SK-N-SH (cell line): ENCODE data around the gene ZNHIT2. TPM values are rescaled to one million over a fixed set of nuclear protein-coding genes. Genes with fewer than 3 reads are reported as not detected.

ENCODE experiments used
- CTCF ChIA-PET: fragments of 300-600, 350-600 bp; formaldehyde crosslinking; extraction: SDS; loops from one replicate; lab custom pipeline; 2021; lab: Yijun Ruan, JAX
- POLR2A ChIA-PET: fragments of 350-600 bp; sonication (Branson Sonifier 250); formaldehyde crosslinking; extraction: SDS; loops from one replicate; lab custom pipeline; 2020; ENCODE audit warnings: antibody characterized with exemption, inconsistent platforms; lab: Yijun Ruan, JAX
- DNase-seq: peaks from one replicate; pipeline ENCODE4 v3.0.0; 2012
- H2AFZ ChIP-seq: fragments of 200-600 bp; sonication (generic); 2 replicates; pipeline ENCODE4 v1.8.1; 2016; ENCODE audit warnings: antibody characterized with exemption, mild to moderate bottlenecking, low read depth
- H3F3A ChIP-seq: fragments of 200-600 bp; sonication (generic); replicated peaks from 2 replicates; pipeline ENCODE3; 2016; ENCODE audit warnings: antibody characterized with exemption, mild to moderate bottlenecking; ENCODE audit not compliant: insufficient read depth
- H3K27ac ChIP-seq, 2 experiments: fragments of 200-500 bp in 1 of 2; fragments of 200-600 bp in 1 of 2; sonication (Bioruptor generic) in 1 of 2; sonication (generic), shearing (Covaris generic) in 1 of 2; 2 replicates each; pipeline versions ENCODE4 v1.5.1 to v1.6.1; 2014 to 2016; ENCODE audit warnings: low read depth in 2 of 2, inconsistent platforms in 1 of 2, low read length in 1 of 2, mild to moderate bottlenecking in 1 of 2, mixed read lengths in 1 of 2
- H3K27me3 ChIP-seq: fragments of 200-600 bp; sonication (generic), shearing (Covaris generic); 2 replicates; pipeline ENCODE4 v1.6.1; 2016; ENCODE audit warnings: mixed run types; ENCODE audit not compliant: insufficient read depth
- H3K36me3 ChIP-seq, 2 experiments: fragments of 200-500 bp in 1 of 2; fragments of 200-600 bp in 1 of 2; sonication (Bioruptor generic) in 1 of 2; sonication (generic) in 1 of 2; replicated peaks in 1 of 2; 2 replicates each; pipeline versions ENCODE3 to v1.5.1; 2014 to 2016; ENCODE audit warnings: low read length in 1 of 2, mild to moderate bottlenecking in 1 of 2; ENCODE audit not compliant: insufficient read depth in 2 of 2, control insufficient read depth in 1 of 2
- H3K4me1 ChIP-seq, 2 experiments: fragments of 200-500 bp in 1 of 2; fragments of 200-600 bp in 1 of 2; sonication (Bioruptor generic) in 1 of 2; sonication (generic), shearing (Covaris generic) in 1 of 2; 2 replicates each; pipeline versions ENCODE4 v1.5.1 to v1.6.1; 2014 to 2016; ENCODE audit warnings: low read depth in 1 of 2, low read length in 1 of 2, mixed run types in 1 of 2; ENCODE audit not compliant: insufficient read depth in 2 of 2, control insufficient read depth in 1 of 2
- H3K4me2 ChIP-seq: fragments of 200-600 bp; sonication (generic), shearing (Covaris generic); 2 replicates; pipeline ENCODE4 v1.6.1; 2017; ENCODE audit warnings: mixed run types
- H3K4me3 ChIP-seq, 2 experiments: fragments of 200-500 bp in 1 of 2; fragments of 200-600 bp in 1 of 2; sonication (Bioruptor generic) in 1 of 2; sonication (generic), shearing (Covaris generic) in 1 of 2; 2 replicates each; pipeline versions ENCODE4 v1.5.1 to v1.8.1; 2014 to 2016; ENCODE audit warnings: low read depth in 2 of 2, inconsistent platforms in 1 of 2, low read length in 1 of 2, mild to moderate bottlenecking in 1 of 2, mixed read lengths in 1 of 2, moderate library complexity in 1 of 2
- H3K79me2 ChIP-seq: fragments of 200-600 bp; sonication (generic); 2 replicates; pipeline ENCODE4 v1.8.1; 2017; ENCODE audit warnings: mild to moderate bottlenecking; ENCODE audit not compliant: insufficient read depth
- H3K9ac ChIP-seq: fragments of 200-600 bp; sonication (generic); 2 replicates; pipeline ENCODE4 v1.6.1; 2017; ENCODE audit warnings: mixed run types
- H3K9me2 ChIP-seq: fragments of 200-600 bp; sonication (generic); 2 replicates; pipeline ENCODE4 v1.6.1; 2017; ENCODE audit warnings: mixed run types
- H3K9me3 ChIP-seq: fragments of 200-600 bp; sonication (generic); 2 replicates; pipeline ENCODE4 v1.6.1; 2017; ENCODE audit warnings: mixed run types, mild to moderate bottlenecking, moderate library complexity
- H4K20me1 ChIP-seq: fragments of 200-600 bp; sonication (generic); 2 replicates; pipeline ENCODE4 v1.6.1; 2017; ENCODE audit warnings: mild to moderate bottlenecking, mixed run types; ENCODE audit not compliant: insufficient read depth
- ELF1 ChIP-seq: IDR thresholded peaks from 2 replicates; pipeline ENCODE4 v1.4.0; 2012
- FOSL2 ChIP-seq: IDR thresholded peaks from 2 replicates; pipeline ENCODE4 v1.4.0; 2012; ENCODE audit warnings: low read depth, mild to moderate bottlenecking, moderate library complexity, borderline replicate concordance
- FOXM1 ChIP-seq: IDR thresholded peaks from 2 replicates; pipeline ENCODE4 v1.4.0; 2012; ENCODE audit warnings: low read depth, mild to moderate bottlenecking
- GABPA ChIP-seq: IDR thresholded peaks from 2 replicates; pipeline ENCODE4 v1.4.0; 2012; ENCODE audit warnings: low read depth, mild to moderate bottlenecking
- JUND ChIP-seq: IDR thresholded peaks from 2 replicates; pipeline ENCODE4 v1.4.0; 2012
- MEF2A ChIP-seq: IDR thresholded peaks from 2 replicates; pipeline ENCODE4 v1.4.0; 2012; ENCODE audit warnings: low read depth, borderline replicate concordance
- MXI1 ChIP-seq: IDR thresholded peaks from 2 replicates; pipeline ENCODE4 v1.6.1; 2012; ENCODE audit warnings: mild to moderate bottlenecking, low read depth, low read length, improper control_type of control experiment
- NRF1 ChIP-seq: IDR thresholded peaks from 2 replicates; pipeline ENCODE4 v1.6.1; 2012; ENCODE audit warnings: low read depth, mild to moderate bottlenecking, low read length
- POLR2AphosphoS5 ChIP-seq: IDR thresholded peaks from 2 replicates; pipeline ENCODE4 v1.6.1; 2012; ENCODE audit warnings: low read depth, low read length
- RAD21 ChIP-seq: IDR thresholded peaks from 2 replicates; pipeline ENCODE4 v1.6.1; 2012; ENCODE audit warnings: mild to moderate bottlenecking, low read length
- RCOR1 ChIP-seq: fragments of 150-350 bp; IDR thresholded peaks from 2 replicates; pipeline ENCODE4 v1.6.1; 2017; ENCODE audit warnings: antibody characterized with exemption, low read length
- REST ChIP-seq: IDR thresholded peaks from 2 replicates; pipeline ENCODE4 v1.6.1; 2012; ENCODE audit warnings: mild to moderate bottlenecking, low read depth, low read length, moderate library complexity
- RXRA ChIP-seq: IDR thresholded peaks from 2 replicates; pipeline ENCODE4 v1.4.0; 2012; ENCODE audit warnings: low read depth, mild to moderate bottlenecking, borderline replicate concordance
- SMC3 ChIP-seq: IDR thresholded peaks from 2 replicates; pipeline ENCODE4 v1.6.1; 2012; ENCODE audit warnings: low read depth, low read length, improper control_type of control experiment
- TAF1 ChIP-seq: IDR thresholded peaks from 2 replicates; pipeline ENCODE4 v1.6.1; 2012; ENCODE audit warnings: low read depth, mild to moderate bottlenecking, low read length, moderate library complexity, borderline replicate concordance
- TCF12 ChIP-seq: IDR thresholded peaks from 2 replicates; pipeline ENCODE4 v1.4.0; 2012
- TEAD4 ChIP-seq: IDR thresholded peaks from 2 replicates; pipeline ENCODE4 v1.4.0; 2012; ENCODE audit warnings: mild to moderate bottlenecking, borderline replicate concordance; ENCODE audit not compliant: insufficient read depth
- USF2 ChIP-seq: fragments of 150-350 bp; IDR thresholded peaks from 2 replicates; pipeline ENCODE4 v1.6.1; 2017; ENCODE audit warnings: antibody characterized with exemption, low read length, low read depth, borderline replicate concordance
- ZBTB33 ChIP-seq: IDR thresholded peaks from 2 replicates; pipeline ENCODE4 v1.4.0; 2012; ENCODE audit warnings: low read depth, borderline replicate concordance
- WGBS: methylation state at CpG from one replicate; pipeline ENCODE4 v1.1.6; 2017; ENCODE audit warnings: low lambda C conversion rate; 5-methylcytosine and 5-hydroxymethylcytosine counted together
- polyA plus RNA-seq, 3 experiments: library from polyadenylated mRNA; depleted of rRNA; stranded (reverse); fragments of >200 nt; gene quantifications; 2 replicates each; pipeline ENCODE4 v1.2.3, GENCODE V29; 2012

The ZNHIT2 gene
- polyA plus RNA-seq, 1 of the 3 experiments (the other 2 are of a cell fraction): 5.6 TPM

- TF ChIP-seq RCOR1 (no peak), RXRA (no peak), SMC3 (no peak), MEF2A (no peak), MXI1 (no peak), FOSL2 (no peak), RAD21 (no peak), NRF1 (no peak), JUND (no peak), TAF1 (no peak), FOXM1 (no peak), REST (no peak), ZBTB33 (no peak), POLR2AphosphoS5 (no peak), USF2 (no peak), GABPA (no peak), TEAD4 (no peak), TCF12 (no peak), ELF1 (no peak)
- TF ChIP-seq, all 33 proteins: peak for 0
- no peaks in the 10 kb centered on the region for H3K4me1 ChIP-seq
- no peaks in the 10 kb centered on the region for H3K9me2 ChIP-seq
- H3K4me2 ChIP-seq: no peak overlapping the region
- DNase-seq: no peak
- 52% methylated on average over 3 of the region's 3 CpGs for WGBS
- ChIA-PET POLR2A (no interaction called here), CTCF (no interaction called here)
- H3K27ac ChIP-seq: no peak overlapping the region
- H2AFZ ChIP-seq: no peak overlapping the region
- H3K4me3 ChIP-seq: no peak overlapping the region
- no peaks in the 10 kb centered on the region for H3F3A ChIP-seq
- H4K20me1 ChIP-seq: no peaks in the 10 kb centered on the region
- no peaks in the 10 kb centered on the region for H3K9me3 ChIP-seq
- H3K9ac ChIP-seq: no peak overlapping the region
- no peaks in the 10 kb centered on the region for H3K36me3 ChIP-seq
- H3K27me3 ChIP-seq: no peaks in the 10 kb centered on the region
- no peaks in the 10 kb centered on the region for H3K79me2 ChIP-seq
Measured at GRCh38 chr11:65160643-65161042, 43.1 kb upstream of the ZNHIT2 start.
